ENCODE data around the gene TMC8. TPM values are rescaled to one million over a fixed set of nuclear protein-coding genes. Genes with fewer than 3 reads are reported as not detected.

Gene TMC8
- total RNA-seq, 1 donor from 2014 or later: 55.8 TPM

DNA sequence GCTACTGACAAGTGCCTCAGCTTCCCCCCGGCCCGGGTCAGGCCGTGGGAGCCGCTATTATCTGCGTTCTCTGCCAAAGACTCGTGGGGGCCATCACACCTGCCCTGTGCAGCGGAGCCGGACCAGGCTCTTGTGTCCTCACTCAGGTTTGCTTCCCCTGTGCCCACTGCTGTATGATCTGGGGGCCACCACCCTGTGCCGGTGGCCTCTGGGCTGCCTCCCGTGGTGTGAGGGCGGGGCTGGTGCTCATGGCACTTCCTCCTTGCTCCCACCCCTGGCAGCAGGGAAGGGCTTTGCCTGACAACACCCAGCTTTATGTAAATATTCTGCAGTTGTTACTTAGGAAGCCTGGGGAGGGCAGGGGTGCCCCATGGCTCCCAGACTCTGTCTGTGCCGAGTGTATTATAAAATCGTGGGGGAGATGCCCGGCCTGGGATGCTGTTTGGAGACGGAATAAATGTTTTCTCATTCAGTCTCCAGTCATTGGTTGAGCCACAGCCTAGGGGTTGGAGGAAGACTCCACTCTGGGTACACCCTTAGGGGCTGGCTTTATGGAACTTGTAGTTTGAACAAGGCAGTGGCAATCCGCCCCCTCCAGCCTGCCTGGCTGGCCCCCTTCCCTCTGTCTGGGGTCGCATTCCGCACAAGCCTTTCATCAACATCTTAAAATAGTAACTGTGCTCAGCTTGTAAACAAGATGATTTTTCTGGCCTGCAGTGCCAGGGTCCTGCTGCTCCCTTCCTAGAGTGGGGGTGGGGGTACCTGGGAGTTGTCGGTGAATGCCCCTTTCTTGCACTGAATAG lies 41.9 kb downstream of the TMC8 start:
- no peak overlapping the region for H3K27ac Mint-ChIP-seq (ENCODE audit: unreplicated experiment)

DNA sequence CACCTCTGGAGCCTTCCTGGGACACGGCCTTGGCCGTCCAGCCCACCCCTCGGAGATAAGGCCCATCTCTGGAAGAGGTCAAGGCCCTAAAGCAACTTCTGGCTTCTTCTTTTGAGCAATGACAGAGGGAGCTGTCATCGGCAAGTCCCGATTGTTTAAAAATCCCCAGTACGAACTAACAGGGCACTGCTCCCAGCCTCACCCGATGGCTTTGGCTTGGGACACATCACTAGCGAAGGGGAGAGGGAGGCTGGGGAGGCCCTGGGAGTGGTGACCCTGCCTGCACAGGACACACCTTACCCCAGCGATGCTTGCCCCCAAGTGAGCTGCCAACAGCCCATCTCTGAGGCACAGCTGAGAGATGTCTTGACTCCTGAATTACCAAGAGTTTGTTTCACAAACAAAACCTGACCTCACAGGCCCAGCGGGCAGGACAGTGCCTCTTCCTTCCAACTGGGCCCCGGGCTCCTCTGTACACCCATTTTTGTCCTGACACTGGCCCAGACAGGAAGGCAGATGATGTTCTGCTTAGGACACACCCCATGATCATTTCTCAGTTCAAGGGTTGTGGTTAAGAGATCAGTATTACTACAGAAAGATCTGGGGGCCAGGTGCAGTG lies 42.6 kb downstream of the TMC8 start:
- Mint-ChIP-seq H3K4me1 (ENCODE audit: unreplicated experiment) (peaks cover 10% of the 10 kb centered on the region), H3K27ac (ENCODE audit: unreplicated experiment) (no peak overlapping the region), H3K36me3 (ENCODE audit: low read depth, unreplicated experiment) (peaks cover 15% of the 10 kb centered on the region), H3K27me3 (ENCODE audit: unreplicated experiment) (peaks cover 5% of the 10 kb centered on the region), H3K9me3 (ENCODE audit: unreplicated experiment) (no peaks in the 10 kb centered on the region), H3K4me3 (ENCODE audit: unreplicated experiment) (peak overlapping the region; percentile 67)
- TF ChIP-seq, protein P1, sequence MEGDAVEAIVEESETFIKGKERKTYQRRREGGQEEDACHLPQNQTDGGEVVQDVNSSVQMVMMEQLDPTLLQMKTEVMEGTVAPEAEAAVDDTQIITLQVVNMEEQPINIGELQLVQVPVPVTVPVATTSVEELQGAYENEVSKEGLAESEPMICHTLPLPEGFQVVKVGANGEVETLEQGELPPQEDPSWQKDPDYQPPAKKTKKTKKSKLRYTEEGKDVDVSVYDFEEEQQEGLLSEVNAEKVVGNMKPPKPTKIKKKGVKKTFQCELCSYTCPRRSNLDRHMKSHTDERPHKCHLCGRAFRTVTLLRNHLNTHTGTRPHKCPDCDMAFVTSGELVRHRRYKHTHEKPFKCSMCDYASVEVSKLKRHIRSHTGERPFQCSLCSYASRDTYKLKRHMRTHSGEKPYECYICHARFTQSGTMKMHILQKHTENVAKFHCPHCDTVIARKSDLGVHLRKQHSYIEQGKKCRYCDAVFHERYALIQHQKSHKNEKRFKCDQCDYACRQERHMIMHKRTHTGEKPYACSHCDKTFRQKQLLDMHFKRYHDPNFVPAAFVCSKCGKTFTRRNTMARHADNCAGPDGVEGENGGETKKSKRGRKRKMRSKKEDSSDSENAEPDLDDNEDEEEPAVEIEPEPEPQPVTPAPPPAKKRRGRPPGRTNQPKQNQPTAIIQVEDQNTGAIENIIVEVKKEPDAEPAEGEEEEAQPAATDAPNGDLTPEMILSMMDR (IDR thresholded peaks at IDR 0.05; ENCODE audit: unreplicated experiment): no peak
- no peak for DNase-seq (ENCODE audit: low spot score)

More for the DNA sequence above, 41.9 kb downstream of the TMC8 start:
- Mint-ChIP-seq H3K27me3 (ENCODE audit: unreplicated experiment) (peaks cover 6% of the 10 kb centered on the region), H3K9me3 (ENCODE audit: unreplicated experiment) (no peaks in the 10 kb centered on the region), H3K4me3 (ENCODE audit: unreplicated experiment) (no peak overlapping the region), H3K36me3 (ENCODE audit: low read depth, unreplicated experiment) (peaks cover 15% of the 10 kb centered on the region), H3K4me1 (ENCODE audit: unreplicated experiment) (peaks cover 10% of the 10 kb centered on the region)
- DNase-seq (ENCODE audit: low spot score): no peak
- TF ChIP-seq, protein P1 (IDR thresholded peaks at IDR 0.05; ENCODE audit: unreplicated experiment): no peak

DNA sequence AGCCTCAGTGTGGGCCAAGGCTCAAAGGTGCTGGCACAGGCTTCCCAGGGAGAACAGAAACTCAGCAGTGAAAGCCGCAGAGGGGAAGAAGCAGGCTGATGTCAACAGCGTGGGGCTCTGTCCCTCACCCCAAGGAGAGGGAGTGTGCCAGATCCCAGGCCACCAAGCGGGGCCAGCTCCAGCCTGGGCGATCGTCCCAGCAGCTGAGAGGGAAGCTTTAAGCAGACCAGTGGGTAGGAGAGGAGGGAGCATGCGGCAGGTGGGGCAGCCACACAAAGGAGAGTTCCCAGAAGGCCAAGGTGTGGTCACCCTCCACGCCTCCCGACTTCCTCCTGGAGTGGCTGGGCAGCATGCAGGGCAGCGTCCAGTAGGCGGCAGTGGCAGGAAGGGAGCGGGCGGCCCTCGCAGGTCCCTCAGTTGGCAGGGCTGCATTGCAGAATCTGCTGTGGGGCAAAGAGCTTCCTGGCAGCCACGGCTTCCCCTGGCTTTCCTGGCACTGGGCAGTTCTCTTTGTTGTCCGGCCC lies 43.8 kb downstream of the TMC8 start:
- no peaks in the 10 kb centered on the region for H3K9me3 Mint-ChIP-seq (ENCODE audit: unreplicated experiment)
- H3K27ac Mint-ChIP-seq (ENCODE audit: unreplicated experiment): no peak overlapping the region
- peaks cover 10% of the 10 kb centered on the region for H3K4me1 Mint-ChIP-seq (ENCODE audit: unreplicated experiment)
- H3K27me3 Mint-ChIP-seq (ENCODE audit: unreplicated experiment): peaks cover 5% of the 10 kb centered on the region
- TF ChIP-seq, protein P1 (IDR thresholded peaks at IDR 0.05; ENCODE audit: unreplicated experiment): no peak
- H3K4me3 Mint-ChIP-seq (ENCODE audit: unreplicated experiment): no peak overlapping the region
- no peak for DNase-seq (ENCODE audit: low spot score)
- H3K36me3 Mint-ChIP-seq (ENCODE audit: low read depth, unreplicated experiment): peaks cover 15% of the 10 kb centered on the region

DNA sequence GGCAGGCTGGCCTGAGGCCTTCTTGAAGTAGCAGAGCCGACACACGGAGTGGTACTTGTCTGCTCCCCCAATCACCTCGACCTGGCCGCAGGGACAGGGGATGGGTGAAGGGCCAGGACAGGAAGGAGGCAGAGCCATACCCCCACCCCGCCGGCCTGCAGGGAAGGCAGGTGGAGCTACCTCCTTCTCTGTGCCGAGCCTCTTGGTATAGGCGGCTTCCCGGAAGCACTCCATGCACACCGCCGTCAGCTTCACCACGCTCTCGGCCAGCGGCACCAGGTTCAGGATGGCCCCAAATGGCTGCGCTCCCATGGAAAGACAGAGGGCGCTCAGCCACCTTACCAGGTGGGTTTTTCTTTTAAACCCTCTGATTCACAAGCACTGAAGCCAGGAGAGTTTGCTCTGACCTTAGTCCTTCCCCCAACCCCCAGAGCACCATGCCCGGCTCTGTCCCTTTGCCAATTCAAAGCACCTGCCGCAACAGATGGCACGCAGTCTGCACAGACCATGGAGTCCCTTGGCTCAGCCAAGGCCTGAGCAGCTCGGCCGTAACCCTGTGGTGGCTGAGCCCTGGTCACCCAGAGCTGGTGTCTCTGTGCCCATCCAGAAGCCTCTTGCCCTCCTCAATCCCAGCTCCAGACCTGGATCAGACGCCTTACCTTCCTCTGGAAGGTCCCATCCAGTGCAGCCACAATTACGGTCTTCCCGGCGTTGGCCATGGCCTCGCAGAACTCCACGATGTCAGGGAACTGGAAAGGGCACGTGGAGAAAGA lies 44.5 kb downstream of the TMC8 start:
- H3K4me3 Mint-ChIP-seq (ENCODE audit: unreplicated experiment): no peak overlapping the region
- peaks cover 10% of the 10 kb centered on the region for H3K4me1 Mint-ChIP-seq (ENCODE audit: unreplicated experiment)
- TF ChIP-seq, protein P1 (IDR thresholded peaks at IDR 0.05; ENCODE audit: unreplicated experiment): peak; percentile 17
- no peak overlapping the region for H3K27ac Mint-ChIP-seq (ENCODE audit: unreplicated experiment)
- peaks cover 5% of the 10 kb centered on the region for H3K27me3 Mint-ChIP-seq (ENCODE audit: unreplicated experiment)
- peaks cover 15% of the 10 kb centered on the region for H3K36me3 Mint-ChIP-seq (ENCODE audit: low read depth, unreplicated experiment)
- no peaks in the 10 kb centered on the region for H3K9me3 Mint-ChIP-seq (ENCODE audit: unreplicated experiment)
- DNase-seq (ENCODE audit: low spot score): no peak
